Fibroblast of skin of scalp (primary cell): Measurements from ENCODE around the gene BEND4.

Experiments
- DNase-seq: peaks from one replicate; pipeline ENCODE4 v3.0.0-alpha.2; 2013

BEND4 gene

GRCh38 chr4:42104521-42104920 is 47.9 kb downstream of the BEND4 start:
- peak; percentile 12 for DNase-seq

GRCh38 chr4:42101446-42101975 is 50.9 kb downstream of the BEND4 start:
- no peak for DNase-seq

- DNase-seq: no peak
These were observed 64.1 kb downstream of the BEND4 start for GRCh38 chr4:42088386-42088785.

DNA sequence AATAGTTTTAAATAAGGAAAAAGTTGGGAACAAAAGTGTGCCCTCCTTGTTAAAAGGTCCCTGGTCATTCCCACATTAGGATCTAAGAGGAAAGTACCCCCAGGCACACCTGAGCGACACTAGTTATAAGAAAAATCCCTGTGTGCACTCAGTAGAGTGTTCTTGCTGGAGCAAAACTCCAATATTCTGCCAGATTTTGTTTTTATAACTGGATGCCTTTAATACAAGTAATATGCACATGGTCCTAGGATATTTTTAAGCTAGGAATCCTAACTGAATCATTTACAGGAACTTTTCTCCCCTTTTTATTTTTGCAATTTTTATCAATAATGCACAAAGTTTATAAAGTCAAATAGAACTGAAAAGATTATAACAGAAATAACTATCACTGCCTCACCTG is 68.6 kb downstream of the BEND4 start:
- DNase-seq: peak; percentile 7

GRCh38 chr4:42080306-42080705 is 72.1 kb downstream of the BEND4 start:
- no peak for DNase-seq

DNA sequence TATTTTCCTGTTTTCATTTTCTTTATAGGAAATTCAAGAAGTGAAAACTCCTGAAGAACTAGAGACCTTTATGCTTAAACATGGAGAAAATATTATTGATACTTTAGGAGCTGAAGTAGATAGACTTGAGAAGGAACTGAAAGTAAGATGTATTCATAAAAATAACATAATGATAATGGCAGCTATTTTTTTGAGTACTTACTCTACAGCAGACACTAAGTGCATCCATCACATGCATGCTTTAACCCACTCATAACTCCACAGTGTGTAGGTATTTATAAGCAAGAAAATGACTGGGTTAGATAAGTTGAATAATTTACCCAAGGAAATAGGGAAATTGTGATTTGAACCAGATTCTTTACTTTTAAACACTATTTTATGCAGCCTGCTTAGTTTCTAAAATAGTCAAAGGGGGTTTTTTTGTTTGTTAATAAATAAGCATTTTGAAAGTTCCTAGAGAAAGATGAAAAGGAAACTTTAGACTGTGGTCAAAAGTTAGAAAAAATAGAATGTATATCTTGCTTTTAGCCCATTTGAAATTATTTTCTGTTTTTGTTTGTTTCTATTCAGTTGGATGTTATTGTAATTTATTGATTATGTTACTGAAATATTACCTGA is 74.2 kb downstream of the BEND4 start:
- no peak for DNase-seq

DNA sequence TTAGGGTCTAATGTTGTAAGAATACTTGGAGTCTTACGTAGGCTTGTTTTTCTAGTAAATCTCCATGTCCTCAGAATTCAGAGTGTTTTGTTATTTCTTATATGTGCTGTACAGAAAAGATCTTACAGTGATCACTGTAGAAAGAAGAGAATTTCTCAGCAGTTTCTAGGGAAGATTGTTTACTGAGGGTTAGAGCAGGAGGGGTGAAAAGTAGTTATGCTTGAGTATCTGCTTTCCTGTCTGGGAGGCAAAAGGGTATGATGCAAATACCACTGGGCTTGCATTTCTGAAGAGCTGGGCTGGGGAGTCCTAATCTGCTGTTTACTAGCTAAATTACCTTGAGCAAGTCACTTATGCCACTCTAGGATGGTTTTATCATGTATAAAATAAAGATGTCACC is 78.2 kb downstream of the BEND4 start:
- DNase-seq: no peak

- DNase-seq: no peak
These were observed 82.0 kb downstream of the BEND4 start for GRCh38 chr4:42070463-42070862.

DNA sequence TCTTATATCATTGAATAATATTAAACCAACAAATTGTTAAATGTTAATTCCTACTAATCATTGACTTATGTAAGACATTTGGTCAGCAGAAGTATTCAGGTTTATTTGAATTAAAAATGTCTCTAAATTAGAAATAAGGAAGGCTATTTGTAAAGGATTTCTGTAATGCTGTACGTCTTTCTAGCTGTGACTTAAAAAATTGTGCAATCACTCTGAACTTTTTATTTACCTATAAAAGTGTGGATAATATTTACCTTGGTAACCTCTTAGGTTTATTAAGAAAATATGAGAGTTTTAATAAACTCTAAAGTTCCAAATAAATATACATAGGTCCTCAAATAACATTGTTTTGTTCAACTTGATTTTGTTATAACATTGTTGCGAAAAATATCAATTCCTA is 85.2 kb downstream of the BEND4 start:
- DNase-seq: no peak

DNA sequence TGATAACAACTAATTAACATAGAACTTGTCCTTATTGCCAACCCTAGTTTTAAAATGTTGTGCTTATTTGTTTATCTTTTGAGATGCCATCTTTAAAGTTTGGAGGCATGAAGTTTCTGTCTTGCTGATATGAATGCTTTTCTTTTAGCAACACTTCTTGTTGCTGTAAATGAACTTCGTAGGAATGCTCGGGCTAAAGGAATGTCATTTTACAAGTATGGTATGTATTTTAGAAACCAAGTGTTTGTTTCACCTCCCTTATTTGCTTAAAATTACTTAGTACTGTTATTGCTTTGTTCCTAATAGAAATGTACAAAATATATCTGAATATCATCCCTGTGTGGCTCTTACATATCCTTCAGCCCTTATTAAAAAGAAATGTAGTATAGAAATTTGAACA is 86.1 kb downstream of the BEND4 start:
- DNase-seq: no peak
